GM21737 (cell line): ENCODE measurements around the gene OPN1MW3.
"Not testable (repeated sequence)": the region's sequence is repeated elsewhere in the genome, so short reads cannot be mapped to it uniquely, and the experiment has no call there.

ENCODE experiments used
- ATAC-seq: cut with Tn5 transposase; IDR thresholded peaks from one replicate; pipeline ENCODE4 v1.9.1; 2021; ENCODE audit warnings: mild to moderate bottlenecking, moderate library complexity; ENCODE audit not compliant: unreplicated experiment

OPN1MW3 gene

GRCh38 chrX:154257282-154257681 lies at the start of gene OPN1MW3:
Gene OPN1MW3 (plus strand): TSS chrX:154257582. CDS start chrX:154257620, 38 bp downstream.
- not testable (repeated sequence) for ATAC-seq

GRCh38 chrX:154209670-154210418 lies 47.5 kb upstream of the OPN1MW3 start:
- peak; percentile 69 for ATAC-seq

GRCh38 chrX:154211057-154211456 lies 46.3 kb upstream of the OPN1MW3 start:
- not testable (repeated sequence) for ATAC-seq

GRCh38 chrX:154211499-154211898 lies 45.9 kb upstream of the OPN1MW3 start:
- ATAC-seq = not testable (repeated sequence)

- not testable (repeated sequence) for ATAC-seq
Measured at GRCh38 chrX:154219456-154219855, 37.9 kb upstream of the OPN1MW3 start, which contains the start of gene OPN1MW2. Gene OPN1MW2 (plus strand): TSS chrX:154219756. CDS start chrX:154219816, 60 bp downstream.

GRCh38 chrX:154225292-154225691 lies 32.1 kb upstream of the OPN1MW3 start:
- ATAC-seq = not testable (repeated sequence)

- ATAC-seq = not testable (repeated sequence)
Measured at GRCh38 chrX:154226706-154227105, 30.7 kb upstream of the OPN1MW3 start.

GRCh38 chrX:154231443-154231842 lies 25.9 kb upstream of the OPN1MW3 start:
- ATAC-seq = not testable (repeated sequence)

- not testable (repeated sequence) for ATAC-seq
Measured at GRCh38 chrX:154233620-154234019, 23.8 kb upstream of the OPN1MW3 start.

GRCh38 chrX:154238939-154239559 lies 18.3 kb upstream of the OPN1MW3 start:
- not testable (repeated sequence) for ATAC-seq

- not testable (repeated sequence) for ATAC-seq
Measured at GRCh38 chrX:154239982-154240503, 17.3 kb upstream of the OPN1MW3 start.

GRCh38 chrX:154247377-154248045 lies 9.9 kb upstream of the OPN1MW3 start:
- peak; percentile 85 for ATAC-seq

GRCh38 chrX:154248076-154248475 lies 9.3 kb upstream of the OPN1MW3 start:
- not testable (repeated sequence) for ATAC-seq

- ATAC-seq = not testable (repeated sequence)
Measured at GRCh38 chrX:154258711-154259110, 1.3 kb downstream of the OPN1MW3 start.

GRCh38 chrX:154263072-154263471 lies 5.7 kb downstream of the OPN1MW3 start:
- not testable (repeated sequence) for ATAC-seq

- not testable (repeated sequence) for ATAC-seq
Measured at GRCh38 chrX:154269245-154269644, 11.9 kb downstream of the OPN1MW3 start.

- ATAC-seq = not testable (repeated sequence)
Measured at GRCh38 chrX:154284489-154285338, 27.3 kb downstream of the OPN1MW3 start.

- ATAC-seq = not testable (repeated sequence)
Measured at GRCh38 chrX:154286406-154286805, 29.0 kb downstream of the OPN1MW3 start.

- no peak for ATAC-seq
Measured at GRCh38 chrX:154294791-154295574, 37.6 kb downstream of the OPN1MW3 start, which contains the start of gene TEX28. Gene TEX28 (minus strand): TSS chrX:154295124. CDS start chrX:154292117, 3,007 bp downstream.
